Measurements from ENCODE around the gene CMTM8. TPM values are rescaled to one million over a fixed set of nuclear protein-coding genes. Genes with fewer than 3 reads are reported as not detected.
A peak's percentile ranks its signal among the peaks of the same experiment; 100 is the strongest.

The CMTM8 gene
- total RNA-seq, 1 donor, result 1.1 TPM

- H3K4me3 ChIP-seq (ENCODE audit: low read depth, low read length), result no peak overlapping the region
- no peak for TF ChIP-seq CTCF (IDR thresholded peaks at IDR 0.05; ENCODE audit: insufficient read depth, low read length)
- DNase-seq (ENCODE audit: low read depth), result no peak
Measured at GRCh38 chr3:32241100-32241499, 2.6 kb downstream of the CMTM8 start.

- TF ChIP-seq CTCF (IDR thresholded peaks at IDR 0.05; ENCODE audit: insufficient read depth, low read length), result no peak
- DNase-seq (ENCODE audit: low read depth), result no peak
- H3K4me3 ChIP-seq (ENCODE audit: low read depth, low read length), result no peak overlapping the region
Measured at GRCh38 chr3:32243519-32243918, 5.0 kb downstream of the CMTM8 start.

GRCh38 chr3:32245200-32245599 lies 6.7 kb downstream of the CMTM8 start:
- no peak for DNase-seq (ENCODE audit: low read depth)
- TF ChIP-seq CTCF (IDR thresholded peaks at IDR 0.05; ENCODE audit: insufficient read depth, low read length), result no peak
- H3K4me3 ChIP-seq (ENCODE audit: low read depth, low read length), result no peak overlapping the region

GRCh38 chr3:32246079-32246675 lies 7.7 kb downstream of the CMTM8 start:
- DNase-seq (ENCODE audit: low read depth), result no peak

GRCh38 chr3:32249184-32249782 lies 10.8 kb downstream of the CMTM8 start:
- DNase-seq (ENCODE audit: low read depth), result peak; percentile 90
- H3K4me3 ChIP-seq (ENCODE audit: low read depth, low read length), result no peak overlapping the region
- no peak for TF ChIP-seq CTCF (IDR thresholded peaks at IDR 0.05; ENCODE audit: insufficient read depth, low read length)

More at GRCh38 chr3:32246079-32246675, 7.7 kb downstream of the CMTM8 start:
- H3K4me3 ChIP-seq (ENCODE audit: low read depth, low read length), result no peak overlapping the region
- TF ChIP-seq CTCF (IDR thresholded peaks at IDR 0.05; ENCODE audit: insufficient read depth, low read length), result no peak

- H3K4me3 ChIP-seq (ENCODE audit: low read depth, low read length), result no peak overlapping the region
- no peak for TF ChIP-seq CTCF (IDR thresholded peaks at IDR 0.05; ENCODE audit: insufficient read depth, low read length)
- DNase-seq (ENCODE audit: low read depth), result no peak
Measured at GRCh38 chr3:32254268-32254667, 15.8 kb downstream of the CMTM8 start.

- DNase-seq (ENCODE audit: low read depth), result no peak
- no peak for TF ChIP-seq CTCF (IDR thresholded peaks at IDR 0.05; ENCODE audit: insufficient read depth, low read length)
- no peak overlapping the region for H3K4me3 ChIP-seq (ENCODE audit: low read depth, low read length)
Measured at GRCh38 chr3:32255345-32255744, 16.9 kb downstream of the CMTM8 start.
